Astrocyte (in vitro differentiated cells and primary cell): ENCODE measurements around the gene AIFM3.

Source experiments
- CTCF ChIP-seq: IDR thresholded peaks from 2 replicates; pipeline ENCODE4 v1.5.1; 2011; ENCODE audit warnings: low read depth, mild to moderate bottlenecking, inconsistent platforms, low read length, moderate library complexity; ENCODE audit not compliant: insufficient read depth
- EZH2 ChIP-seq: IDR thresholded peaks from 2 replicates; pipeline ENCODE4 v1.6.1; 2012; ENCODE audit warnings: mild to moderate bottlenecking, low read length, inconsistent platforms; ENCODE audit not compliant: insufficient read depth

GRCh38 chr22:20959578-20960461 lies 7.2 kb upstream of the AIFM3 start:
- TF ChIP-seq CTCF (no peak), EZH2 (no peak)
